Panc1 (cell line): ENCODE results near the gene SULT4A1. TPM values are rescaled to one million over a fixed set of nuclear protein-coding genes. Genes with fewer than 3 reads are reported as not detected.

Experiments used
- ATAC-seq: fragments of 200-7000 bp; cut with Tn5 transposase; 2 replicates; pipeline ENCODE4 v1.9.1; 2020; ENCODE audit warnings: mild to moderate bottlenecking, moderate library complexity
- BruUV-seq: library from RNA; stranded (reverse); fragments of 400-500 nt; replicated peaks from 2 replicates; lab custom pipeline; 2021; lab: Mats Ljungman, UMichigan
- CTCF ChIA-PET: fragments of 300-600 bp; sonication (Branson Sonifier 250); formaldehyde crosslinking; loops from one replicate; lab custom pipeline; 2022; ENCODE audit warnings: antibody characterized with exemption; lab: Charles Lee
- POLR2A ChIA-PET: fragments of 300-600 bp; sonication (Branson Sonifier 250); formaldehyde crosslinking; loops from one replicate; lab custom pipeline; 2022; ENCODE audit warnings: antibody characterized with exemption; lab: Charles Lee
- DNase-seq: peaks from one replicate; pipeline ENCODE4 v3.0.0-alpha.2; 2010; ENCODE audit warnings: low read depth, low spot score
- H3K27ac ChIP-seq: 2 replicates; pipeline ENCODE4 v1.5.1; 2011; ENCODE audit warnings: mild to moderate bottlenecking, low read length, inconsistent platforms
- H3K27me3 ChIP-seq: fragments of 200-500 bp; sonication (Bioruptor generic); 2 replicates; pipeline ENCODE4 v1.6.0; 2014; ENCODE audit warnings: low read length, inconsistent platforms; ENCODE audit not compliant: control insufficient read depth, insufficient read depth
- H3K36me3 ChIP-seq: fragments of 200-500 bp; sonication (Bioruptor generic); 2 replicates; pipeline ENCODE4 v1.5.1; 2014; ENCODE audit warnings: inconsistent platforms, mild to moderate bottlenecking, low read length, moderate library complexity; ENCODE audit not compliant: control insufficient read depth, insufficient read depth
- H3K4me1 ChIP-seq: 2 replicates; pipeline ENCODE4 v1.5.1; 2011; ENCODE audit warnings: inconsistent platforms, mild to moderate bottlenecking, low read length, moderate library complexity; ENCODE audit not compliant: control insufficient read depth, insufficient read depth
- H3K4me3 ChIP-seq, 2 experiments: 2 replicates each; pipeline ENCODE4 v1.5.1; 2011 to 2012; ENCODE audit warnings: low read depth in 2 of 2, low read length in 2 of 2, mild to moderate bottlenecking in 2 of 2, inconsistent platforms in 1 of 2, moderate library complexity in 1 of 2
- H3K9me3 ChIP-seq: fragments of 200-500 bp; sonication (Bioruptor generic); 2 replicates; pipeline ENCODE4 v1.5.1; 2014; ENCODE audit warnings: low read depth, mild to moderate bottlenecking, inconsistent platforms, low read length, moderate library complexity; ENCODE audit not compliant: control insufficient read depth, insufficient read depth
- CTCF ChIP-seq: fragments of 450-650 bp; IDR thresholded peaks from 2 replicates; pipeline ENCODE4 v1.5.1; 2017; ENCODE audit warnings: mild to moderate bottlenecking
- POLR2AphosphoS5 ChIP-seq: IDR thresholded peaks from 2 replicates; pipeline ENCODE4 v1.6.1; 2012; ENCODE audit warnings: mild to moderate bottlenecking, low read depth, low read length, moderate library complexity
- REST ChIP-seq, 2 experiments: IDR thresholded peaks; 2 replicates each; pipeline ENCODE4 v1.6.1; 2011 to 2012; ENCODE audit warnings: low read depth in 2 of 2, control low read depth in 1 of 2, low read length in 1 of 2, mild to moderate bottlenecking in 1 of 2, moderate library complexity in 1 of 2; ENCODE audit not compliant: insufficient read depth in 1 of 2
- SIN3A ChIP-seq: IDR thresholded peaks from 2 replicates; pipeline ENCODE4 v1.6.1; 2012; ENCODE audit warnings: low read depth, mild to moderate bottlenecking, low read length, moderate library complexity, borderline replicate concordance; ENCODE audit not compliant: insufficient read depth
- TCF7L2 ChIP-seq: IDR thresholded peaks from 2 replicates; pipeline ENCODE4 v1.6.1; 2011; ENCODE audit warnings: mild to moderate bottlenecking, low read depth, low read length, inconsistent platforms
- in situ Hi-C: cut with HindIII; loops from 2 replicates; pipeline ENCODE4 v1.10.0; 2016; ENCODE audit warnings: low sequenced_read_pairs, low pct_unique_long_range_greater_than_20kb
- intact Hi-C: fragments of 100-400 bp; cut with micrococcal nuclease; formaldehyde crosslinking; loops from one replicate; pipeline ENCODE4 v1.10.0; 2022; ENCODE audit not compliant: unreplicated experiment
- total RNA-seq: library from RNA; stranded (reverse); gene quantifications from one replicate; pipeline ENCODE4 v1.2.1, GENCODE V29; 2021; ENCODE audit not compliant: unreplicated experiment

The SULT4A1 gene
- total RNA-seq, 1 experiment from 2014 or later, result 12.0 TPM

- POLR2A ChIA-PET, result no interaction called here
- in situ Hi-C loops, result no loop called here
Observed at GRCh38 chr22:43814264-43814663, 48.0 kb downstream of the SULT4A1 start.

GRCh38 chr22:43812890-43813289 lies 49.4 kb downstream of the SULT4A1 start:
- CTCF ChIA-PET, result no interaction called here
- no peaks in the 10 kb centered on the region for H3K36me3 ChIP-seq
- peaks cover 7% of the 10 kb centered on the region for H3K4me1 ChIP-seq
- no peaks in the 10 kb centered on the region for H3K27me3 ChIP-seq
- H3K9me3 ChIP-seq, result no peaks in the 10 kb centered on the region
- no TSS peak for BruUV-seq
- ATAC-seq, result no peak; the same call in 1 of the 2 replicates
- in situ Hi-C loops, result no loop called here
- peak overlapping the region; percentile 64 to 66 for H3K4me3 ChIP-seq
- peak overlapping the region; percentile 90 for H3K27ac ChIP-seq
- TF ChIP-seq POLR2AphosphoS5 (no peak), SIN3A (no peak), TCF7L2 (no peak), REST (IDR thresholded peaks at IDR 0.05; ENCODE audit: insufficient read depth in 1 of 2, low read depth in 2 of 2, low read length in 1 of 2) (no peak), CTCF (no peak)
- no peak for DNase-seq
- POLR2A ChIA-PET, result no interaction called here
- intact Hi-C loops, result no loop called here

More at GRCh38 chr22:43814264-43814663, 48.0 kb downstream of the SULT4A1 start:
- Histone ChIP-seq H3K4me3 (no peak overlapping the region), H3K4me1 (peaks cover 7% of the 10 kb centered on the region), H3K27ac (no peak overlapping the region), H3K9me3 (no peaks in the 10 kb centered on the region), H3K36me3 (no peaks in the 10 kb centered on the region), H3K27me3 (no peaks in the 10 kb centered on the region)
- intact Hi-C loops, result no loop called here
- BruUV-seq, result no TSS peak
- CTCF ChIA-PET, result no interaction called here
- no peak for DNase-seq
- ATAC-seq, result no peak
- TF ChIP-seq POLR2AphosphoS5 (no peak), TCF7L2 (no peak), REST (IDR thresholded peaks at IDR 0.05; ENCODE audit: insufficient read depth in 1 of 2, low read depth in 2 of 2, low read length in 1 of 2) (no peak), SIN3A (no peak), CTCF (no peak)
